Tibial nerve (tissue), 4 donors: ENCODE results near the gene ZNF518A. TPM values are rescaled to one million over a fixed set of nuclear protein-coding genes. Genes with fewer than 3 reads are reported as not detected.

ENCODE experiments used
- DNase-seq, 2 donors: peaks; one replicate each; pipeline ENCODE4 v3.0.0-alpha.2; 2019; ENCODE audit warnings: low spot score in 2 of 2
- H3K27ac ChIP-seq, 4 donors: fragments of 200-600 bp; sonication (generic) in 3 of 4; one replicate each; pipeline ENCODE4 v1.5.1; 2017 to 2019; ENCODE audit warnings: mild to moderate bottlenecking in 1 of 4
- H3K27me3 ChIP-seq, 2 donors: fragments of 200-600 bp; sonication (generic) in 1 of 2; one replicate each; pipeline versions ENCODE4 v1.5.1 to v1.6.0; 2017 to 2019
- H3K36me3 ChIP-seq, 3 donors: fragments of 200-600 bp; sonication (generic); one replicate each; pipeline ENCODE4 v1.5.1; 2018 to 2019
- H3K4me1 ChIP-seq, 4 donors: fragments of 200-600 bp; sonication (generic) in 3 of 4; one replicate each; pipeline ENCODE4 v1.5.1; 2017 to 2019
- H3K4me3 ChIP-seq, 4 donors: fragments of 200-600 bp; sonication (generic) in 3 of 4; one replicate each; pipeline ENCODE4 v1.5.1; 2017 to 2019; ENCODE audit warnings: mild to moderate bottlenecking in 1 of 4, moderate library complexity in 1 of 4
- H3K9me3 ChIP-seq, 4 donors: fragments of 200-600 bp; sonication (generic) in 3 of 4; one replicate each; pipeline ENCODE4 v1.5.1; 2017 to 2019
- EP300 ChIP-seq, 2 donors: sonication (generic); formaldehyde crosslinking; IDR thresholded peaks; one replicate each; pipeline ENCODE4 v1.6.1; 2017; ENCODE audit warnings: antibody characterized with exemption in 2 of 2, mild to moderate bottlenecking in 1 of 2
- POLR2A ChIP-seq, 2 donors: fragments of 450-650 bp; IDR thresholded peaks; one replicate each; pipeline ENCODE4 v1.6.1; 2017; ENCODE audit warnings: antibody characterized with exemption in 2 of 2, mild to moderate bottlenecking in 2 of 2, moderate library complexity in 2 of 2
- WGBS, 2 donors: methylation state at CpG; one replicate each; pipeline ENCODE4 v1.1.5; 2018; 5-methylcytosine and 5-hydroxymethylcytosine counted together
- total RNA-seq, 4 donors: library from RNA; depleted of rRNA; stranded (reverse); fragments of >200 nt; gene quantifications; one replicate each; pipeline ENCODE4 v1.1.0, GENCODE V29; 2016
- TF ChIP-seq, protein P1 (sequence below), 5 experiments: fragments of 200-600 bp in 3 of 5; fragments of 450-650 bp in 2 of 5; sonication (generic) in 3 of 5; IDR thresholded peaks; one replicate each; pipeline ENCODE4 v1.5.1; 2016 to 2019; ENCODE audit warnings: antibody characterized with exemption in 5 of 5, mild to moderate bottlenecking in 3 of 5, moderate library complexity in 2 of 5

Gene ZNF518A
- total RNA-seq, 4 donors from 2014 or later = 20.7 to 36.7 (median 25.7) TPM

DNA sequence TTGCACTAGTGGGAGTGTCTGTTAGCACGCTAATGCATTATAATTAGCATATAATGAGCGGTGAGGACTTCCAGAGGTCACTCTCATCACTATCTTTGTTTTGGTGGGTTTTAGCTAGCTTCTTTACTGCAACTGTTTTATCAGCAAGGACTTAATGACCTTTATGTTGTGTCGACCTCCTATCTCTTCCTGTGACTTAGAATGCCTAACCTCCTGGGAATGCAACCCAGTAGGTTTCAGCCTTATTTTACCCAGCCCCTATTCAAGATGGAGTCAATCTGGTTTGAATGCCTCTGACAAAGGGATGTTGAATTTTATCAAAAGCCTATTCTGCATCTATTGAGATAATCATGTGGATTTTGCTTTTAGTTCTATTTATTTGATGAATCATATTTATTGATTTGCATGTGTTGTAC is 22.5 kb upstream of the ZNF518A start:
- no peak overlapping the region for H3K4me3 ChIP-seq
- WGBS, 2 donors = 54 to 57% methylated on average over 3 of the region's 3 CpGs
- peaks cover 0 to 11% (median 0%) of the 10 kb centered on the region in 4 donors for H3K9me3 ChIP-seq
- H3K4me1 ChIP-seq = no peaks in the 10 kb centered on the region
- no peak overlapping the region for H3K27ac ChIP-seq
- TF ChIP-seq EP300 (IDR thresholded peaks at IDR 0.05) (no peak), POLR2A (IDR thresholded peaks at IDR 0.05) (no peak)
- TF ChIP-seq, protein P1, sequence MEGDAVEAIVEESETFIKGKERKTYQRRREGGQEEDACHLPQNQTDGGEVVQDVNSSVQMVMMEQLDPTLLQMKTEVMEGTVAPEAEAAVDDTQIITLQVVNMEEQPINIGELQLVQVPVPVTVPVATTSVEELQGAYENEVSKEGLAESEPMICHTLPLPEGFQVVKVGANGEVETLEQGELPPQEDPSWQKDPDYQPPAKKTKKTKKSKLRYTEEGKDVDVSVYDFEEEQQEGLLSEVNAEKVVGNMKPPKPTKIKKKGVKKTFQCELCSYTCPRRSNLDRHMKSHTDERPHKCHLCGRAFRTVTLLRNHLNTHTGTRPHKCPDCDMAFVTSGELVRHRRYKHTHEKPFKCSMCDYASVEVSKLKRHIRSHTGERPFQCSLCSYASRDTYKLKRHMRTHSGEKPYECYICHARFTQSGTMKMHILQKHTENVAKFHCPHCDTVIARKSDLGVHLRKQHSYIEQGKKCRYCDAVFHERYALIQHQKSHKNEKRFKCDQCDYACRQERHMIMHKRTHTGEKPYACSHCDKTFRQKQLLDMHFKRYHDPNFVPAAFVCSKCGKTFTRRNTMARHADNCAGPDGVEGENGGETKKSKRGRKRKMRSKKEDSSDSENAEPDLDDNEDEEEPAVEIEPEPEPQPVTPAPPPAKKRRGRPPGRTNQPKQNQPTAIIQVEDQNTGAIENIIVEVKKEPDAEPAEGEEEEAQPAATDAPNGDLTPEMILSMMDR (IDR thresholded peaks at IDR 0.05) = no peak
- H3K27me3 ChIP-seq = peaks cover 0 to 61% of the 10 kb centered on the region in 2 donors
- no peaks in the 10 kb centered on the region for H3K36me3 ChIP-seq
- DNase-seq = no peak

DNA sequence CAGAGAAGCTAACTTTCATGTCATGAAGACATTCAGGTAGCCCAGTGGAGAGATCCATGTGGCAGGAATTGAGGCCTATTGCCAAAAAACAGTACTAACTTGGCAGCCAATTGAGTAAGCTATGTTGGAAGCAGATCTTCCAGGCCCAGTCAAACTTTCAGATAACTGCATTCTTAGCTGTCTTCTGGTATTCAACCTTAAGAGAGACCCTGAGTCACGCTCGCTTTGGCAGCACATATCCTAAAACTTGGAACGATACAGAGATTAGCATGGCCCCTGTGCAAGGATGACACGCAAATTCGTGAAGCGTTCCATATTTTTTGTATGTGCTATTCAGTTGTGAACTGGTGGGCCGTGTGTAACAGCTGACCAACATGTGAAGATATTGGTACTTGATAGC is 17.6 kb upstream of the ZNF518A start:
- H3K27me3 ChIP-seq = peaks cover 0 to 69% of the 10 kb centered on the region in 2 donors
- peaks cover 0 to 11% (median 0%) of the 10 kb centered on the region in 4 donors for H3K9me3 ChIP-seq
- no peaks in the 10 kb centered on the region for H3K36me3 ChIP-seq
- WGBS, 2 donors = 94 to 95% methylated on average over 7 of the region's 7 CpGs
- H3K27ac ChIP-seq = no peak overlapping the region
- DNase-seq = no peak
- no peaks in the 10 kb centered on the region for H3K4me1 ChIP-seq
- H3K4me3 ChIP-seq = no peak overlapping the region
- TF ChIP-seq POLR2A (IDR thresholded peaks at IDR 0.05) = no peak
- TF ChIP-seq EP300 (IDR thresholded peaks at IDR 0.05) = no peak
- TF ChIP-seq, protein P1 (IDR thresholded peaks at IDR 0.05) = no peak

DNA sequence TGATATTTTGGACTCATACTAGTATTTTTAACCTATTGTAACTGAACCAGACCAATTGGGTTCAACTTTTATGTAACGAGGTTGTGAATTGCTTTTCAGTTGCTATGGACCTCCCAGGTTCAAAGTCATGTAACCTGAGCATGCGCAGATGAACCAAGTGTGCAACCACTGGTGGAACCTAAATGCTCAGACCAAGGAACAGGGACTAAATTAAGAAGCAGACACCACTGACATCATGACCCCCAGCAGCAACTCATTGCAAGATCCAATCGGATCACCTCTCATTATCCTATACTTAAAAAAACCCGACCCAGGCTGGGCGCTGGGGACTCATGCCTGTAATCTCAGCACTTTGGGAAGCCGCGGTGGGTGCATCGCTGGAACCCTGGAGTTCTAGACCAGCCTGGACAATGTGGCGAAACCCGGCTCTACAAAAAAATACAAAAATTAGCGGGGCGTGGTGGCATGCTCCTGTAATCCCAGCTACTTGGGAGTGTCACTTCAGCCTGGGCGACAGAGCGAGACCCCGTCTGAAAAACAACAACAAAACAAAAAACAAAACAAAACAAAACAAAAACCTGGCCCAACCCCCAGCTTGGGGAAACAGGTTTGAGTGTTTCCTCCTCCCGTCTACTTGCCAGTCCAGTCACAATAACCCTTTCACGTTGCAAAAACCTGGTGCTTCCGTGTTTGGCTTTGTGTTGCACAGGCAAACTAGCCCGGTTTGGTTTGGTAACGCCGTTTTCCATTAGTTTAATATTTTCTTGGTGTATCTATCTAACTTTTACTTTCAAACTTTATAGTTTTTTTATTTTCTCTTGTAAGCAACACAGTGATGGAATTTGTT is 11.3 kb upstream of the ZNF518A start:
- H3K36me3 ChIP-seq = no peaks in the 10 kb centered on the region
- TF ChIP-seq EP300 (IDR thresholded peaks at IDR 0.05) (no peak), POLR2A (IDR thresholded peaks at IDR 0.05) (no peak)
- TF ChIP-seq, protein P1 (IDR thresholded peaks at IDR 0.05) = no peak
- H3K4me3 ChIP-seq = no peak overlapping the region
- no peaks in the 10 kb centered on the region for H3K9me3 ChIP-seq
- H3K4me1 ChIP-seq = no peaks in the 10 kb centered on the region
- 84 to 88% methylated on average over 21 of the region's 21 CpGs for WGBS, 2 donors
- peaks cover 0 to 68% of the 10 kb centered on the region in 2 donors for H3K27me3 ChIP-seq
- no peak for DNase-seq
- no peak overlapping the region for H3K27ac ChIP-seq

DNA sequence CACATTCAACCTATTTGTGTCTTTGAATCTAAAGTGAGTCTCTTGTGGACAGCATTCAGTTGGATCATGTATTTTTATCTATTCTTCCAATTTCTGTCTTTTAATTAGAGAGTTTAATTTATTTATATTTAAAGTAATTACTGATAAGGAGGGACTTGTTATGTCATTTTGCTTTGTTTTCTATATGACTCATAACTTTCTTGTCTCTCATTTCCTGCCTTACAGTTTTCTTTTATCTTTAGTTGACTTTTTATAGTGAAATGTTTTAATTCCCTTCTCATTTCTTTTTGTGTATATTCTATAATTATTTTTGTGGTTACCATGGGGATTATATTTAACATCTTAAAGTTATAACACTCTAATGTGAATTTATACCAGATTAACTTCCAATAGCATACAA is 7.3 kb upstream of the ZNF518A start:
- TF ChIP-seq, protein P1 (IDR thresholded peaks at IDR 0.05) = no peak
- TF ChIP-seq EP300 (IDR thresholded peaks at IDR 0.05) (no peak), POLR2A (IDR thresholded peaks at IDR 0.05) (no peak)
- H3K36me3 ChIP-seq = no peaks in the 10 kb centered on the region
- peaks cover 0 to 83% of the 10 kb centered on the region in 2 donors for H3K27me3 ChIP-seq
- H3K9me3 ChIP-seq = no peaks in the 10 kb centered on the region
- H3K4me3 ChIP-seq = no peak overlapping the region
- no peaks in the 10 kb centered on the region for H3K4me1 ChIP-seq
- no peak overlapping the region for H3K27ac ChIP-seq
- DNase-seq = no peak
